ENCODE results near the gene RFK.

- TF ChIP-seq CTCF (IDR thresholded peaks at IDR 0.05; ENCODE audit: low read depth, low read length) = no peak
- TF ChIP-seq MYC (IDR thresholded peaks at IDR 0.05; ENCODE audit: low read depth, low read length) = no peak
- no peak for TF ChIP-seq POLR2A (IDR thresholded peaks at IDR 0.05; ENCODE audit: extremely low read depth, insufficient read length)
Observed at GRCh38 chr9:76395381-76395780, 1.2 kb upstream of the RFK start.
